Natural killer cell treated with Interleukin-12 subunit alpha and Interleukin-12 subunit beta and Interleukin-15 and Interleukin-18, amount 100 ng/mL, for 72 hours (primary cell): Measurements from ENCODE around the gene PRKCA. TPM values are rescaled to one million over a fixed set of nuclear protein-coding genes. Genes with fewer than 3 reads are reported as not detected.
A peak's percentile ranks its signal among the peaks of the same experiment; 100 is the strongest.
"Not testable (repeated sequence)": the region's sequence is repeated elsewhere in the genome, so short reads cannot be mapped to it uniquely, and the experiment has no call there.

Experiments used
- ATAC-seq, 2 donors: fragments of 150-1000 bp; cut with Tn5 transposase in 1 of 2; sonication (Bioruptor Pico), chemical (Tn5 transposase) in 1 of 2; 2 replicates each; pipeline ENCODE4 v1.10.0; 2021
- DNase-seq: peaks from one replicate; pipeline ENCODE4 v3.0.0; 2022; ENCODE audit warnings: low spot score
- H3K27ac Mint-ChIP-seq, 2 donors: 1 replicate in 1 of 2; 2 replicates in 1 of 2; pipeline ENCODE4 v1.8.0; 2022; ENCODE audit warnings: mixed read lengths in 2 of 2, mild to moderate bottlenecking in 1 of 2, moderate library complexity in 1 of 2
- H3K27me3 Mint-ChIP-seq, 2 donors: 1 replicate in 1 of 2; 2 replicates in 1 of 2; pipeline ENCODE4 v1.8.0; 2022; ENCODE audit warnings: mixed read lengths in 2 of 2
- H3K36me3 Mint-ChIP-seq: one replicate; pipeline ENCODE4 v1.8.0; 2022; ENCODE audit warnings: mixed read lengths
- H3K4me1 Mint-ChIP-seq, 2 donors: 1 replicate in 1 of 2; 2 replicates in 1 of 2; pipeline ENCODE4 v1.8.0; 2022; ENCODE audit warnings: low read depth in 2 of 2, mixed read lengths in 2 of 2, mild to moderate bottlenecking in 1 of 2
- H3K4me3 Mint-ChIP-seq: one replicate; pipeline ENCODE4 v1.8.0; 2022; ENCODE audit warnings: mixed read lengths
- H3K9me3 Mint-ChIP-seq: 2 replicates; pipeline ENCODE4 v1.8.0; 2022; ENCODE audit warnings: mixed read lengths
- total RNA-seq, 2 donors: library from RNA; stranded (reverse); gene quantifications; one replicate each; pipeline ENCODE4 v1.2.3, GENCODE V29; 2022

Gene PRKCA
- total RNA-seq, 2 donors from 2014 or later = 31.1 to 41.1 TPM

DNA sequence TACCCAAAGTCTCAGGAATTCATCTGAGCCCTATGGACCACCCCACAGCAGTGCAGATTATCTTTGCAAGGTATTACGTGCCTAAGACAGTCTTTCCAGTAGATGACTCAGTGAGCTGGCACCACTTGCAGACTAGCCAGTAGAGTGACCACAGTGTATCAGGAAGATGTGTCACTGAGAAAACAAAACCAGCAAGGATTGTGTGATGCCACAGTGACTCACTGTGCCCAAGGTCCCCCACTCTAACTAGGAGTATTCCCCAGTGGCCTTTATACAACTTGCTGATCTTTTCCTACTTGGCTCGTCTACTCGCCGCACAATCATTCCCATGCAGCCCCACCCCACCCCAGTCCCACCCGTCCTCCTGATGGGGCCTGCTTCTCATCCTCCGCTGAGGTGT, 26.8 kb upstream of the PRKCA start:
- Mint-ChIP-seq H3K36me3 (no peaks in the 10 kb centered on the region), H3K9me3 (no peaks in the 10 kb centered on the region), H3K4me3 (peak overlapping the region; percentile 9), H3K4me1 (peaks cover 9% of the 10 kb centered on the region in 2 donors), H3K27ac (no peak overlapping the region), H3K27me3 (peaks cover 5 to 7% of the 10 kb centered on the region in 2 donors)
- ATAC-seq (peak; percentile 93 to 97), DNase-seq (no peak)

DNA sequence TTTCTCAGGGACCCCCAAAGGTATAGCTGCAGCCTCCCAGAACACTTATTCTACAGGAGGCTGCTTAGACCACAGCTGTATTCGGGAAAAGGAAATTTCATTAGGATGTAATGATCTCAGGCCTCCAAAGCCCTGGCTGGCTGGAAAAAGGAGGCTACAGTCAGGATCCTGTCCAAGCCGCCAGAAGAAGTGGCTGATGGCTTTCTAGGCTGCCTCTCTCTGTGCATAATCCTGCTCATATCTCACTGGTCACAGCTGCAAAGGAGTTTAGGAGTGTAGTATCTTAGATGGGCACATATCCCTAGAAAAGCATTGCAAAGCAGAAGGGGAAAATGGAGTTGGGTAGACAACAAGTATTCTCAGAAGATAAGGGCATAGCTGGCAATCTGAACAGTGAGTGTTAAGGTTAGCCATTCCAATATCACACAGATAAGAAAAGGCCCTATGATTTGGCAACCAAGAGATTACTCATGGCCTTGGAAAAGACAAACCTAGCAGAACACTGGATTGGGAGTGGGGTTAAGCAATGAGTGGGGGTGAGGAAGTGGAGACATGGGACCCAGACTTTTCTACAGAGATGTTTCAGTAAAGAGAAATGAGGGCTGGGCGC, 26.0 kb upstream of the PRKCA start:
- no peak for ATAC-seq
- H3K36me3 Mint-ChIP-seq = no peaks in the 10 kb centered on the region

DNA sequence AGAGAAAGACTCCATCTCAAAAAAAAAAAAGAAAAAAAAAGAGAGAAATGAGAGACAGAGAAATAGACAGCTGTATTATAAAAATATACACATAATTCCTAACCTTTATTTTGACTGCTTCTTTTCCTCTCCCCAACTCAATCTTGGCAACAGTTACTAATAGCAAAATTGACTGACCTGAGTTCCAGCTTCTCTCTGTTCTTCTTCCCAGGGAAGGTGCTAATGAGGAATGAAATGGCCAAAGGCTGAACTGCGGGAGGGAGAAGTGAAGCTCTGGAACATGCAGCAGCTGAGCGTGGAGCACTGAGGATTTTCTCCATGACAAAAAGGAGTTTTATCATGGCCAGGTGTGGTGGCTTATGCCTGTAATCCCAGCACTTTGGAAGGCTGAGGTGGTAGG, 25.2 kb upstream of the PRKCA start:
- Mint-ChIP-seq H3K27me3 (peaks cover 0 to 5% of the 10 kb centered on the region in 2 donors), H3K4me1 (peaks cover 9% of the 10 kb centered on the region in 2 donors), H3K36me3 (no peaks in the 10 kb centered on the region), H3K4me3 (no peak overlapping the region), H3K27ac (no peak overlapping the region), H3K9me3 (no peaks in the 10 kb centered on the region)
- no peak for ATAC-seq
- DNase-seq = no peak

More for the DNA sequence above, 26.0 kb upstream of the PRKCA start:
- H3K9me3 Mint-ChIP-seq = no peaks in the 10 kb centered on the region
- DNase-seq = no peak
- H3K27me3 Mint-ChIP-seq = peaks cover 0 to 3% of the 10 kb centered on the region in 2 donors
- H3K4me1 Mint-ChIP-seq = peaks cover 9% of the 10 kb centered on the region in 2 donors
- H3K4me3 Mint-ChIP-seq = peak overlapping the region; percentile 9
- H3K27ac Mint-ChIP-seq = no peak overlapping the region

DNA sequence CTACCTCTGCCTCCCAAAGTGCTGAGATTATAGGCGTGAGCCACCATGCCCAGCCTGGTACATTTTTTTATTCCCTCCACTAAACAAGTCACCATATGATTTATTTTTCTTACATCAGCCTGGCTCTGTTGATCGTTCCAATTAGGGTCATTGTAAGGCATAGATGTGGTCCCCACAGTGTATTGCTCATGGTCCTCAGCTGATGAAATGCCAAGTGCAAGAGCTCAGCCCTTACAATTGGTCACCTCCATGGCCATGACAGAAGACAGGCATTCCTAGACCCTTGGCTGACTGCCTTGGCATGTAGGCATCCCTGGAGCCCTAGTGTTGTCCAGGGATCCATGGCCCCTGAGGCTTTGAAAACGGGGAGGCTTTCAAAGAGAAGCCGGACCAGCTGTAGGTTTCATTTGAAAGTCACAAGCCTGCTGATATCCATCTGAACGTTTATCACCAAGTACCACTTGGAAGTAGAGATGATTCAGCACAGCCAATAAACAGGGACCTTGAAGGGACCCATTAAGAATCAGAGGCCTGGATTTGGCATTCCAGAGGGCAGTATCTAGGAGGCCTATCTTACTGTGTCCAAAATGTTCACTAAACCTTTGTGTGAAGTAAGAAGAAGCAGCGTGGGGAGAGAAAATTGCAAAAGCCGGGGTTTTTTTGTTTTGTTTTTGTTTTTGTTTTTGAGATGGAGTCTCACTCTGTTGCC, 20.6 kb upstream of the PRKCA start:
- H3K4me1 Mint-ChIP-seq = no peaks in the 10 kb centered on the region
- peaks cover 8 to 10% of the 10 kb centered on the region in 2 donors for H3K27me3 Mint-ChIP-seq
- H3K27ac Mint-ChIP-seq = no peak overlapping the region
- no peaks in the 10 kb centered on the region for H3K36me3 Mint-ChIP-seq
- H3K9me3 Mint-ChIP-seq = no peaks in the 10 kb centered on the region
- DNase-seq (no peak), ATAC-seq (no peak)
- H3K4me3 Mint-ChIP-seq = no peak overlapping the region

DNA sequence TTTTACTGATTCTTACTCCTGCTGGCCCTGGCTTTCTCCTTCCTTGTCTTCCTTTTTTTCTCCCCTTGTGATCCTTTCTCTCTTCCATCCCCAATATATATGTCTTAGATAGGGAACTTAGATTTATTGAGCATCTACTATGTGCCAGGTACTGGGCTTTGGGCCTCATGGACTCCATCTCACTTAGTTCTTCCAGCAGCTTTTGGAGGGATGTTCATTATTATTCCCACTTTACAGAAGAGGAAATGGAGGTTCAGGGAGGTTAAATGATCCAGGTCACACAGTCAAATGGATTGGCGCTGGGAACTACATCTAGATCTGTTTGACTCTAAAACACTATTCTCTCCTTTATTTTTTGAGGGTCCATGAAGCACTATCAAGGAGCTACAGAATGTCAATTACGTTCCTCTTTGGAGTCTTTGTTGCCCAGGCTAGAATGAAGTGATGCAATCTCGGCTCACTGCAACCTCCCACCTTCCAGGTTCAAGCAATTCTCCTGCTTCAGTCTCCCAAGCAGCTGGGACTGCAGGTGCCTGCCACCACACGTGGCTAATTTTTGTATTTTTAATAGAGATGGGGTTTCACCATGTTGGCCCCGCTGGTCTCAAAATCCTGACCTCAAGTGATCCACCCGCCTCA, 19.0 kb upstream of the PRKCA start:
- peaks cover 0 to 3% of the 10 kb centered on the region in 2 donors for H3K4me1 Mint-ChIP-seq
- H3K27ac Mint-ChIP-seq = no peak overlapping the region
- DNase-seq (no peak), ATAC-seq (no peak)
- H3K9me3 Mint-ChIP-seq = no peaks in the 10 kb centered on the region
- H3K4me3 Mint-ChIP-seq = no peak overlapping the region
- H3K36me3 Mint-ChIP-seq = no peaks in the 10 kb centered on the region
- H3K27me3 Mint-ChIP-seq = peaks cover 13 to 14% of the 10 kb centered on the region in 2 donors

DNA sequence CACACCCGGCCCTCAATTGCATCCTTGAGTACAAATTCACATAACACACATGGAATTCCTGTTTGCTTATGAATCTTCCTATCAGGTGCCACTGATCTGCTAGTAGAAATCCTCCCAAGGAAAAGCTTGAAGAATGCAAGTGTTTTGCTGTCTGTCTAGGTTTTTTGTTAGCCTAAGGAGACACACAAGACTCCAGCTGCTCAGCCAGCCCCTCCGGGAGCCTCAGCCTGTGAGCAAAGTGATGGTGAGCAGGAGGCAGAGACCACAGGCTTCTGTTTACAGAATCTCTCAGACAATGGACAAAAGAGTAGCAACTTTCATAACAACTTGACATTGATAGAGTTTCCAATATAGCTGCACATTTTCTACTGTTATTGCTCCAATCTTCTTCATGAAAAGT, 18.4 kb upstream of the PRKCA start:
- peaks cover 13 to 14% of the 10 kb centered on the region in 2 donors for H3K27me3 Mint-ChIP-seq

DNA sequence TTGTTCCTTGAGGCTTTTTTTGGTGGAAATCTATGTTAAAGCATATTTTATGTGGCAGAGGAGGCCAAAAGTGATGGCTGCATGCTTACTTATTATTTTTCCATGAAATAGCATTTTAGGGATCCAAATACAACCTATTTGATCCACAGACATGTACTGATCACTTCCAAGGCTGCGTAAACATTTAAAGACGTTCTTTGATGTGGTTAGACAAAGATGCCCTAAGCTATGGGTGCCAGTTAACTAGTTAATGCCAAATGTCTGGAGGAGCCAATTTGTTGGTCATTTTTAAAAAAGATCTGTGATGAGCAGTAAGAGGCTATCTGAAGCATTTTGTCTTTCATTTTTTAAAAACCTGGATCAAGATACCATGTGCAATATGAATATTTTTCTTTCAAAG, 17.3 kb upstream of the PRKCA start:
- DNase-seq (no peak), ATAC-seq (no peak)
- Mint-ChIP-seq H3K4me1 (peaks cover 0 to 5% of the 10 kb centered on the region in 2 donors), H3K27ac (no peak overlapping the region), H3K9me3 (no peaks in the 10 kb centered on the region), H3K36me3 (no peaks in the 10 kb centered on the region), H3K27me3 (peaks cover 13 to 14% of the 10 kb centered on the region in 2 donors), H3K4me3 (no peak overlapping the region)

More for the DNA sequence above, 18.4 kb upstream of the PRKCA start:
- H3K27ac Mint-ChIP-seq = no peak overlapping the region
- peaks cover 0 to 3% of the 10 kb centered on the region in 2 donors for H3K4me1 Mint-ChIP-seq
- no peak overlapping the region for H3K4me3 Mint-ChIP-seq
- DNase-seq (no peak), ATAC-seq (no peak)
- no peaks in the 10 kb centered on the region for H3K36me3 Mint-ChIP-seq
- H3K9me3 Mint-ChIP-seq = no peaks in the 10 kb centered on the region

DNA sequence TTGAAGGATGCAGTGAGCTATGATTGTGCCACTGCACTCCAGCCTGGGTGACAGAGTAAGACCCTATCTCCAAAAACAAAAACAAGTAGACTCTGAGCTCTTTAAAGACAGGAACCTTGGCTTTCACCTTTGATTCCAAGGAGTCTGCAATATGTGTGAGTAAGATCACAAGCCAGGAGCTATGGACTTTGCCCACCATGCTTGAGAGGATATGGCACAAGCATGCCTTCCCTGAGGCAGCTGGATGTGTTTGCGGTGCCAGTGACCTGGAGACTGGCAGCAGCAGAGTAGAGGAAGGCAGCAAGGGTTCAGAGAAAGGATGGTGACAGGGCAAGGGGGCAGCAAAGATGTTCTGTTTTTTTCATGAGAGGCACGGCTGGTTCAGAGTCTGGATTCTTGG, 14.5 kb upstream of the PRKCA start:
- no peak overlapping the region for H3K4me3 Mint-ChIP-seq
- H3K27me3 Mint-ChIP-seq = peaks cover 11 to 14% of the 10 kb centered on the region in 2 donors
- ATAC-seq (no peak), DNase-seq (no peak)
- H3K36me3 Mint-ChIP-seq = no peaks in the 10 kb centered on the region
- no peaks in the 10 kb centered on the region for H3K9me3 Mint-ChIP-seq
- H3K4me1 Mint-ChIP-seq = peaks cover 0 to 6% of the 10 kb centered on the region in 2 donors
- no peak overlapping the region for H3K27ac Mint-ChIP-seq

DNA sequence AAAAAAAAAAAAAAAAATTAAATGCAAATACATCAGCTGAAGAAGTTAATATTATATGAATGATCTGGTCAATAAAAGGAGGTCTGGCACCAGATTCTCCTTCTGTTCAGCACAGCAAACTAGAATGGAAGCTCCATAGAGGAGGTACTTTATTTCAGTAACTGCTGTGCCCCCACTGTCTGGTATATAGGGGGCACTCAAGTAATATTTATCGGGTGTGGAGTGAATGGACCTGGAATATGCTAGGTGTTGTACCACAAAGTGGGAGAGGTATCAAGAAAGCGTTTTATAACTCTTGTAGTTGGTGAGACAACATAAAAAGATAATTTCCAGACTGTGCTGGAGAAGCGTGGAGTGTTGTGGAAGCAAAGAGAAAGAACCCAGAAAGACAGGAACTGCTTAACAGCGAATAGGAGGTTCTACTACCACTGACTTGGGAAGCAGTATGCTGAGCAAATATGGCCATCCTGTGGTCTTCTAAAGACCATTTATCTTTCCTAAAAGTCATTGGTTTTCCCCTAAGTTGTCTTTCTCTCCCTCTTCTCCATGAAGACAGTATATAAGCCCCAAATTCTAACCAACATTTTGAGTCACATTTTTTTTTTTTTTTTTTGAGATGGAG, 12.2 kb upstream of the PRKCA start:
- ATAC-seq (no peak), DNase-seq (no peak)
- Mint-ChIP-seq H3K4me1 (peaks cover 0 to 9% of the 10 kb centered on the region in 2 donors), H3K27ac (no peak overlapping the region), H3K4me3 (no peak overlapping the region), H3K36me3 (no peaks in the 10 kb centered on the region), H3K9me3 (no peaks in the 10 kb centered on the region), H3K27me3 (peaks cover 7 to 9% of the 10 kb centered on the region in 2 donors)

DNA sequence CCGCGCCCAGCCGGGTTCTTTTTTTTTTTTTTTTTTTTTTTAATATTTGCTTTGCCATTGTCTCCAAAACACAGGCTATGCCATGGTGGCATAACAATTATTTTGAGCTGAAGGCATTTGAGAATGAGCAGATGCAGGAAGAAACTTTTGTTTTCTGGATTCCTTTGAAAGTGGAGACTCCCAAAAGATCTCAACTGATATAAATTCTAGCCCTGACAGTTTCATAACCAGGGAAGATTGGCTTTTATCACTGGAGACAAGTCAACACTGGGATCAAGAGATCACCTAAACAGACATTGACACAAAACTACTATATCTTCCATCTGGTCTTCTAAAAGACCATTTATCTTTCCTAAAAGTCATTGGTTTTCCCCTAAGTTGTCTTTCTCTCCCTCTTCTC, 10.1 kb upstream of the PRKCA start:
- H3K4me1 Mint-ChIP-seq = peaks cover 0 to 5% of the 10 kb centered on the region in 2 donors
- no peak overlapping the region for H3K27ac Mint-ChIP-seq
- no peaks in the 10 kb centered on the region for H3K27me3 Mint-ChIP-seq
- DNase-seq (no peak), ATAC-seq (no peak)
- no peaks in the 10 kb centered on the region for H3K36me3 Mint-ChIP-seq
- H3K4me3 Mint-ChIP-seq = no peak overlapping the region
- H3K9me3 Mint-ChIP-seq = no peaks in the 10 kb centered on the region

DNA sequence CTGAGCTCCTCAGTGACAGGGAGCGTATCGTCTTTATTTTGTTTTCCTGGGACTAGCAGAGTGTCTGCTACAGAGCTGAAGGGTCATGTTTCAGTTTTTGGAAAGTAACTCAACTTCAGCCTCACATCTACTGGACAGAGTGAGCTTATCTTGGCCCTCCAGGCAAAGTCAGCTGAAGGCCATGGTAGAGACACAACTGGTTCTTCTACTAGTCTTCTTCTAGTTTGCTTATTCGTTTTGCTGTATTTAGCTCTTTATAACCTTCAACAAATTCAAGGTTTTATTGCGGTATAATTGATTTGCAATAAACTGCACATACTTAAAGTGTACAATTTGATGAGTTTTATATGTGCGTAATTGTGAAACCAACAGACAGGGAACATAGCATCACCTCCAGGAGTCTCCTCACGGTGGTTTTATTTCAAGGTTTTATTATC, 6.1 kb upstream of the PRKCA start:
- Mint-ChIP-seq H3K4me3 (no peak overlapping the region), H3K27me3 (peaks cover 0 to 7% of the 10 kb centered on the region in 2 donors), H3K27ac (no peak overlapping the region), H3K9me3 (no peaks in the 10 kb centered on the region), H3K4me1 (peaks cover 4 to 8% of the 10 kb centered on the region in 2 donors), H3K36me3 (no peaks in the 10 kb centered on the region)
- ATAC-seq (no peak), DNase-seq (no peak)

DNA sequence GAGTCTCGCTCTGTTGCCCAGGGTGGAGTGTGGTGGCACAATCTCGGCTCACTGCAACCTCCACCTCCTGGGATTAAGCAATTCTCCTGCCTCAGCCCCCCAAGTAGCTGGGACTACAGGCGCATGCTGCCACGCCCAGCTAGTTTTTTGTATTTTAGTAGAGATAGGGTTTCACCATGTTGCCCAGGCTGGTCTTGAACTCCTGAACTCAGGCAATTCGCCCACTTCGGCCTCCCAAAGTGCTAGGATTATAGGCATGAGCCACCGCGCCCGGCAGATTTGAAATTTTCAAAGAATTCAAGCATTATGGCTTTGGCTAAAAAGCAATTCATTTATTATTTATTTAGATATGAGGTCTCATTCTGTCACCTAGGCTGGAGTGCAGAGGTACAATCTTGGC, 5.0 kb upstream of the PRKCA start:
- H3K36me3 Mint-ChIP-seq, H3K4me3 Mint-ChIP-seq, ATAC-seq, H3K27ac Mint-ChIP-seq, DNase-seq, H3K9me3 Mint-ChIP-seq: not testable (repeated sequence)
- Mint-ChIP-seq H3K4me1 (peaks cover 10 to 13% of the 10 kb centered on the region in 2 donors), H3K27me3 (peaks cover 0 to 11% of the 10 kb centered on the region in 2 donors)

DNA sequence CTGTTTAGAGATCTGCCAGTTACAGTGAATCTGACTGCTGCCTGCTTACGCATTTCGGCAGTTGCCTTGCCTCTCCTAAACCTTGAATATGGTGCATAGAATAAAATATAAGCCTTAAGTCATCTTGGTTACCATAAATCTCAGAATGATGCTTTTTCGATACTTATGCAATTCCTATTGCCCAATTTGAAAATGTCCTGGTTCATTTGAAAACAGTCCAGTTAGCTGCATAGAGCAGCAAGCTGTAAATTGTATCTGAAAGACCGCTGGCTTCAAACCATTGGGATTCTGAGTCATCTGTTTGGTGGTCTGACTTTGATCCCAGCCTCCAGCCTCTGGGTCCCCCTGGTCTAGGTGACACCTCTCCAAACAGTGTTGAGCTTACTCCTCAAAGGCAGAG, 2.7 kb upstream of the PRKCA start:
- Mint-ChIP-seq H3K27me3 (peaks cover 0 to 11% of the 10 kb centered on the region in 2 donors), H3K4me1 (peaks cover 21 to 23% of the 10 kb centered on the region in 2 donors), H3K4me3 (no peak overlapping the region), H3K9me3 (no peaks in the 10 kb centered on the region), H3K27ac (no peak overlapping the region), H3K36me3 (no peaks in the 10 kb centered on the region)
- ATAC-seq = no peak
- no peak for DNase-seq

DNA sequence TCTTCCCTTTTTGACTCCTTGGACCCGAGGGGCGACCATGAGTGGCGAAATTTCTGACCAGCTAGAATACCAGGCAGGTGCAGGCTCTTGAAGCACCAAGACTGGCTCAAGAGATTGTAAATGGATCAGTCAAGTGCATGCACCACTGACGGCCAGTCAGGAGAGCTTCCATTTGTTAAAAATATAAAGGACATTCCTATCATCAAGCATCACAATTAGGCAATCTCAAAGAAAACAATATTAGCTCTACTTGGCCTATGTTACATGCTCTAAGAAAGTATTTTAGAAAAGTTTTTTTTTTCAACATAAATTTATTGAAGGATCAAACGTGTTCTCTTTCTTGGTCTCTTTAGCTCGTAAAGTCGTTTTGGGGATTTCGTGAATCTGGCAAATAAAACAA, 1.5 kb upstream of the PRKCA start:
- Mint-ChIP-seq H3K9me3 (no peaks in the 10 kb centered on the region), H3K27ac (peak overlapping the region in 1 of 2 donors; percentile 72), H3K4me1 (peaks cover 22 to 29% of the 10 kb centered on the region in 2 donors), H3K4me3 (peak overlapping the region; percentile 95), H3K27me3 (peaks cover 0 to 11% of the 10 kb centered on the region in 2 donors), H3K36me3 (no peaks in the 10 kb centered on the region)
- DNase-seq (no peak), ATAC-seq (no peak)
